Esophagus muscularis mucosa (tissue), 3 donors: ENCODE measurements around the gene PDGFB.

ENCODE experiments used
- CTCF ChIP-seq, 3 experiments: fragments of 200-600 bp in 2 of 3; fragments of 450-650 bp in 1 of 3; sonication (generic) in 2 of 3; IDR thresholded peaks; one replicate each; pipeline ENCODE4 v1.5.1; 2017 to 2019; ENCODE audit warnings: antibody characterized with exemption in 3 of 3, mild to moderate bottlenecking in 2 of 3, moderate library complexity in 1 of 3
- POLR2A ChIP-seq: fragments of 450-650 bp; IDR thresholded peaks from one replicate; pipeline ENCODE4 v1.6.1; 2017; ENCODE audit warnings: antibody characterized with exemption, moderate library complexity, mild to moderate bottlenecking, low read depth
- POLR2AphosphoS5 ChIP-seq, 2 donors: sonication (generic); formaldehyde crosslinking; IDR thresholded peaks; one replicate each; pipeline ENCODE4 v1.6.1; 2017; ENCODE audit warnings: antibody characterized with exemption in 2 of 2

- TF ChIP-seq CTCF (IDR thresholded peaks at IDR 0.05) = no peak
- no peak for TF ChIP-seq POLR2A
- no peak for TF ChIP-seq POLR2AphosphoS5 (IDR thresholded peaks at IDR 0.05)
These were observed 40.6 kb downstream of the PDGFB start for GRCh38 chr22:39204216-39204615.
